G401.6 (cell line): ENCODE results near the gene UBE2E1.
"Not testable (repeated sequence)": the region's sequence is repeated elsewhere in the genome, so short reads cannot be mapped to it uniquely, and the experiment has no call there.

Experiments
- FAIRE-seq: peaks from 2 replicates; lab custom pipeline; 2012; peaks lifted over from hg19 to GRCh38; lab: Jason Lieb, UNC

Gene UBE2E1

DNA sequence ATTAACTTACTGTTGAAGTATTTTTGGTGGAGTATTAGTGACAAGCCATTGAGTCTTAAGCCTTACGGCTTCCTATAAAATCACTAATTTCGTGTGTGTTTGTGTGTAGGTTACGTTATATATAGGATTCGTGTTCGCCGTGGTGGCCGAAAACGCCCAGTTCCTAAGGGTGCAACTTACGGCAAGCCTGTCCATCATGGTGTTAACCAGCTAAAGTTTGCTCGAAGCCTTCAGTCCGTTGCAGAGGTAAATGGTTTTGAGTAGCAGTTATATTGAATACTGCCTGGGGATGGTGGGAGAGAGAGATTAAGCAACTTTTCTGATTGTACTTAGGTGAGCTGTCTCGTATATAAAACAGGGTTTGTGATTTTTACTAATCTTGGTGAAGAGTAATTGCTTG lies 112.6 kb downstream of the UBE2E1 start:
- not testable (repeated sequence) for FAIRE-seq

DNA sequence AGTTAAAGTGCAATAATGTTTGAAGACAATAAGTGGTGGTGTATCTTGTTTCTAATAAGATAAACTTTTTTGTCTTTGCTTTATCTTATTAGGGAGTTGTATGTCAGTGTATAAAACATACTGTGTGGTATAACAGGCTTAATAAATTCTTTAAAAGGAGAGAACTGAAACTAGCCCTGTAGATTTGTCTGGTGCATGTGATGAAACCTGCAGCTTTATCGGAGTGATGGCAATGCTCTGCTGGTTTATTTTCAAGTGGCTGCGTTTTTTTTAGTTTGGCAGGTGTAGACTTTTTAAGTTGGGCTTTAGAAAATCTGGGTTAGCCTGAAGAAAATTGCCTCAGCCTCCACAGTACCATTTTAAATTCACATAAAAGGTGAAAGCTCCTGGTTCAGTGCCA lies 113.9 kb downstream of the UBE2E1 start:
- peak; percentile 44 for FAIRE-seq

DNA sequence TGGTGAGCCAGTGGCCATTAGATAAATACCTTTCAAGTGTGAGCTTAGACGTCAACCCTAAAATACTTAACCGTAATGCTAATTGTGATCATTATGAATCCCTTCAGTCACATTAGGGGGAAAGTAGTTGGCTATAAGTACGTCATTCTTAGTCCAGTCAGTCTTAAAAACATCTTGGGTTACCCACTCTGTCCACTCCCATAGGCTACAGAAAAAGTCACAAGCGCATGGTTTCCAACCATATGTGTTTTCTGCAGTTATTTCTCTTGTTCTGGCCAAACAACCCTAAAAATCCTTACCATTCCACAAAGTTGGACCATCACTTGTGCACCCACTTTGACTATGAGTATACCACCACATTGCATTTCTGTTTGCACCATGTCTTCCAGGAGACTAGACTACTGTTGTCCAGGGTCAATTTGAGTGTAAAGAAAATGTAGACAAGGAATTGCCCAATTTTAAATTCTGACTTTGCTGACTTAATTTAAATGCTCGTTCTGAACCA lies 114.4 kb downstream of the UBE2E1 start:
- no peak for FAIRE-seq

DNA sequence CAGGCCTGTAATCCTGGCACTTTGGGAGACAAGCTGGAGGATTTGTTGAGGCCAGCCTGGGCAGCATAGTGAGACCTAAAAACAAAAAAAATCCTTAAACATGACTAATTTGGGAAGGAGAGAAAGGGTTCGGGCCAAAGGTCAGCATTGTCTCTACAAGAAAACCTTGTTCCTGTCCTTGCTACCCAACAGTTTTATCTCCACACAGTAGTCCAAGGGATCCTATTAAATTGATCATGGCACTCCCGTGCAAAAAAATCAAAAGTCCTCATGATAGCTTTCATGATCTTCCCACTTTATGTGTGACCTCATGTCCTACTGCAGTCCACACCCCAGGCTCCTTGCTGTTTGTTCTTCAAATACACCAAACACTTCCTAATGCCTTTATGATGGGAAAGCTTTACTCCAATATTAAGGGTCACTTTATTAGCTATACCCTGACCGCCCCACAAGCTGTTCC lies 115.3 kb downstream of the UBE2E1 start:
- FAIRE-seq = no peak

DNA sequence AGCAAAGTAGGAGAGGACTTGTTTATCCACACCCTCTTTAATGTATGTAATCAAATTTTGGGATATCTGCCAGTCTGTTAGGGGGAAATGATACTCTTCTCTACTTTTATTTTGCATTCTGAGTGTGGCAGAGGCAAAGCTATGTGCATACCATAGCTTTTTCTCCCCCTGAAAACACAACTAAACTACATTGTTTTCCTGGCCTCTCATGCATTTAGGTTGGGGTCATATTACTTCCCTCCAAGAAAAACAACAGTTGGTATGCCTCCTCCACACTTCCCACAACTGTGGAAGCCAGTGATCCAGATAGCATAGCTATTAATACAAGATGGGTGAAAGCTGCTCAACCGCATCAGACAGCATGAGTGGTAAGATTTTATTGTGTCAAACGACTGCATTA lies 118.0 kb downstream of the UBE2E1 start:
- peak; percentile 60 for FAIRE-seq

DNA sequence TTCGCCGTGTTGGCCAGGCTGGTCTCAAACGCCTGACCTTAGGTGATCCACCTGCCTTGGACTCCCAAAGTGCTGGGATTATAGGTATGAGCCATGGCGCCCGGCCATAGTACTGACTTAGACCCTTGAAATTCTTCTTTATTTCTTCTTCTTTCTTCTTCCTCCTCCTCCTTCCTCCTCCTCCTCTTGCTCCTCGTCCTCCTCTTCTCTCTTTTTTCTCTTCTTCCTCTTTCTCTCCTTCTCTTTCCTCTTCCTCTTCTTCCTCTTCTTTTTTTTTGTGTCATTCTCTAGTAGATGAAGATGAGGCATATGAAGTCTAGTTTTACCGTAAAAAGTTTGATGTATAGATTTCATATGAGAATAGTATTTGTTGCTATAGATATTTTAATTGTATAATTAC lies 120.5 kb downstream of the UBE2E1 start:
- FAIRE-seq = no peak

DNA sequence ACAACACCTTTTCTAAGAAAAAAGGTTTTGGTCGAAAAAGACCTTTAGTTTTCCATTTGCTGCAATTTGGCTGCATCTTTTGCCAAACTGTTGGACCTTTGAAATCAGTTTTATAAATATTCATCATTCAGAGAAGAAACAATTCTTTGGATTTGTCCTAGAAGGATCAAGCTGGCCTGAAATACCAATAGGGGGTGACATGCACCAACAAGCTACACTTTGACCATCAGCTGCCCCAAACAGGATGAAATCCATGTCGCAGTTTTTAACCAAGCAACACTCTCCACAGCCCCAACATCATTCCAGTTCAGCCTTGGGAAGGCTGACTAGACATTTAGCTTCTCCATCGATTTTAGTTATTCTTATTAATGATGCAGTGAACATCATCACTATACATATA lies 121.0 kb downstream of the UBE2E1 start:
- peak; percentile 69 for FAIRE-seq

DNA sequence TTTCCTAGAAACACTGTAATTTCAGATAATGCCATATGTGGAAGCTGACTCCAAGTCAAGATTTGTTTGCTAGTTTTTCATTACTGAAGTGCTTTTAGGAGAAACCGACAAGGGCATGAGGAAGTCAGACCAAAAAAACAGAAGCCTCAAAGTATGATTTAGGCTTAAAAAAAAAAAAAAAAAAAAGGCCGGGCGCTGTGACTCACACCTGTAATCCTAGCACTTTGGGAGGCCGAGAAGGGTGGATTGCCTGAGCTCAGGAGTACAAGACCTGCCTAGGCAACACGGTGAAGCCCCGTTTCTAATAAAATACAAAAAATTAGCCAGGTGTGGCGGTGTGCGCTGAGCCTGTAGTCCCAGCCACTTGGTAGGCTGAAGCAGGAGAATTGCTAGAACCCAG lies 122.8 kb downstream of the UBE2E1 start:
- FAIRE-seq = no peak

DNA sequence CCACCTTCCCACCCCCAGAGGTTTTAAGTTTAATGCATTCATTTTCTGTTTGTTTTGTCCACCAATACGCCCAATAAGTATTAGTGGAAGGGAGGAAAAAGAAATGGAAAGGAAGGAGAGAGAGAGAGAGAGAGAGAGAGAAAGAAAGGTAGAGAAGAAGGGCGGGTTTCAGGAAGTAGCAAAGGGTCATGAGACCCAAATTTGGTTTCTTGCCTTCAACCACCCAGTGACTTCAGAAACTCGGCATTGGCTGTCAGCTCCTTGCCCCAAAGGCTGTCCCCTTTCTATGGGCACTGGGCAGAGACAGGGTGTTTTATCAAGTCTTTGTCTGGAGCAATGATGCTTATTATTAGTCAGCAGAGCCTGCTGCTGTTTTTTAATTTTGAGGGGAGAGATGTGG lies 125.8 kb downstream of the UBE2E1 start:
- no peak for FAIRE-seq

DNA sequence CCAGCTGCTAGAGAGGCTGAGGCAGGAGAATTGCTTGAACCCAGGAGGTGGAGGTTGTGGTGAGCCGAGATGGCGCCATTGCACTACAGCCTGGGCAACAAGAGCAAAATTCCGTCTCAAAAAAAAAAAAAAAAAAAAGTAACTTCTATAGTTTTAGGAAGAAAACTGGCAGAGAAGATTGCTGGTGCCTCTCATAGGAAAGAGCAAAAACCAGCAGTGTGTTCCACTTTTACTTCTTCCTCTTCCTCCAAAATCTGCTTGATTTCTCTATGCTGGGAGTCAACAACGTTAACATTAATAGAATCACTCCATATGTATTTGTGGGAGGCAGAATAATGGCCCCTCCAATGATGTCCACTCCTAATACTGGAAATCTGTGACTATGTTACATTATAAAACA lies 126.8 kb downstream of the UBE2E1 start:
- FAIRE-seq = no peak

DNA sequence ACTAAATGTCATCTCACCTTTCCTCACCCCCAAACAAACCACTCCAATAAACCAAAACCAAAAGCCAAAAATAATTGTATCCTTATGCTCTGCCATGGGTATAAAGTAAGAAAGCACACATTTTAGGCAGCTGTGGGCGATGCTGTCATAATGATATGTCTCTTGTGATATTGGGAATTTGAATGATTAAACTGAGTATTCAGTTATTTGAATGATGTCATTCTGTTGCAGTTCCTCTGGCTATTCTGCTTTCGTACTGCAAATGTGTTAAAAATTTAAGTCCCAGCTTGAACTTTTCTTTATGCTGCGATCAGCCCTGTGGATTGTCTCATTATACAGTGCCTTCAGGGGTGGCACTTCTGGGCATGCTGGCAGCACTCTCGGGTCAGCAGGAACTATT lies 128.5 kb downstream of the UBE2E1 start:
- FAIRE-seq = no peak

DNA sequence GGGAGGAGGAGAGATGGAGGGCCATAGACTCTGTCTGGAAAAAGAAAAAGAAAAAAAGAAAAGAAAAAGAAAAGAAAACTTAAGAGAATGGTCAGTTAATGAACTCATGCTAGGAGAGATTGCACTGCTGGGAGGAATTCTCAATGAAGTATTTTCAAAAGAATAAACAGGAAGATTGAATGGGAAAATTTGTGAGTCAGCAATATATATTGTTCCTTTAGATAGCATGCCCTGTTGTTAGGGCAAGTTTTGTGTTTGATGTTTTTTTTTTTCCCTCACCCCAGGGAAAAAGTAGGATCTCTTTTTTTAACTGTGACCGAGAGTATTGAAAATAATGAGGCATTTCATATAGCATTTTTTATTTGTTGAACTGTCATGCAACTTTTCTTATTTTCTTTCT lies 131.5 kb downstream of the UBE2E1 start:
- no peak for FAIRE-seq

DNA sequence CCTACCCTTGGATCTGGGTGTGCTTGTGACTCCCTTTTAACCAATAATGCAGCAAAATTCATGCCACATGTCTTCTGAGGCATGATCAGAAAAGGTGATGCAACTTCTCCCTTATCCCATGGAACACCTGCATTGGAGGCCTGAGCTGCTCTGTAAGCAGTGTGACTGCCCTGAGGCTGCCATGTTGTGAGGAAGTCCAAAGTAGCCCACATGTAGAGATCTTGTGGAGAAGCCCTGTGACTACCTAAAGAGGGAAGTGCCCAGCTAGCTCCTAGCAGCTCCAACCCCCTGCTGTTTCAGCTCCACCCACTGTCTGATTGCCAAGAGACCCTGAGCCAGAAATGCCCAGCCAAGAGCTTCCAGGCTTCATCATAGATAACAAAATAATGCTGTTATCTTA lies 132.9 kb downstream of the UBE2E1 start:
- FAIRE-seq = no peak

DNA sequence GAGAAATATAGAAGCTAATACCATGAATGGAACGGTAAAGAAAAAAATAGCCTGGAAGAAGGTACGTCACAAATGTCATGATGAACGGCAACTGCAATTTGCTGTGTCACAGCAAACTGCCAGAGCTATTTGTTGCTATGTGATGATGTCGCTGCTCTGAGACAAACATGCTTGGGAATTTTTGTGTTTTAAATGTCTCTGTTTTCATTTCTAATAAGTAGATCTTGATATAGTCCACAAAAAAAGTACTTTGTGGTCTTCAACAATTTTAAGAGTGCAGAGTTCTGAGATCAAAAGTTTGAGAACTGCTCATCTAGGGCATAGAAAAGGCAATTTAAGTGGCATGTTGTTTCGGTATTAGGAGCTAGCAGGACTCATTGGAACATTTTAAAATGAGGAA lies 135.0 kb downstream of the UBE2E1 start:
- FAIRE-seq = no peak
